ENCODE results near the gene NCOA1. TPM values are rescaled to one million over a fixed set of nuclear protein-coding genes. Genes with fewer than 3 reads are reported as not detected.

Gene NCOA1
- total RNA-seq, 1 experiment from 2014 or later = 15.4 TPM

DNA sequence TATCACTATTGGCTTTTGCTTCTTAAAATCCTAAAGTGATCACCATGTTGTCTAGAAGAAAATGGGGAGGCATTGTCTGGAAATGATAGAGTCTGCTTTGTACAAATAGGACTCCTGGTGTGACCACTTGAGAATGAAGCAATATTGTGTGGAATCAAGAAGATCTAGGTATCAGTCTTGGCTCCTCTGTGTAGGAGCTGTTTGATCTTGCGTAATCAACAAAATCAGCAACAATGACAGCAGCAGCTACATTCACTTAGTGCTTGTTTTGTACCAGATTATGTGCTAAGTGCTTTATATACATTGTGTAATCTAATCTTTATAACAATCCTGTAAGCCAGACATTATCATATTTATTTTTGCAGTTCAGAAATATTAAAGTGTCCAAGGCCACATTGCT is 17.8 kb downstream of the NCOA1 start:
- TF ChIP-seq, protein P1, sequence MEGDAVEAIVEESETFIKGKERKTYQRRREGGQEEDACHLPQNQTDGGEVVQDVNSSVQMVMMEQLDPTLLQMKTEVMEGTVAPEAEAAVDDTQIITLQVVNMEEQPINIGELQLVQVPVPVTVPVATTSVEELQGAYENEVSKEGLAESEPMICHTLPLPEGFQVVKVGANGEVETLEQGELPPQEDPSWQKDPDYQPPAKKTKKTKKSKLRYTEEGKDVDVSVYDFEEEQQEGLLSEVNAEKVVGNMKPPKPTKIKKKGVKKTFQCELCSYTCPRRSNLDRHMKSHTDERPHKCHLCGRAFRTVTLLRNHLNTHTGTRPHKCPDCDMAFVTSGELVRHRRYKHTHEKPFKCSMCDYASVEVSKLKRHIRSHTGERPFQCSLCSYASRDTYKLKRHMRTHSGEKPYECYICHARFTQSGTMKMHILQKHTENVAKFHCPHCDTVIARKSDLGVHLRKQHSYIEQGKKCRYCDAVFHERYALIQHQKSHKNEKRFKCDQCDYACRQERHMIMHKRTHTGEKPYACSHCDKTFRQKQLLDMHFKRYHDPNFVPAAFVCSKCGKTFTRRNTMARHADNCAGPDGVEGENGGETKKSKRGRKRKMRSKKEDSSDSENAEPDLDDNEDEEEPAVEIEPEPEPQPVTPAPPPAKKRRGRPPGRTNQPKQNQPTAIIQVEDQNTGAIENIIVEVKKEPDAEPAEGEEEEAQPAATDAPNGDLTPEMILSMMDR (IDR thresholded peaks at IDR 0.05; ENCODE audit: unreplicated experiment) = no peak
- no peaks in the 10 kb centered on the region for H3K36me3 Mint-ChIP-seq (ENCODE audit: insufficient read depth, unreplicated experiment)
- H3K4me3 Mint-ChIP-seq (ENCODE audit: unreplicated experiment) = no peak overlapping the region
- no peaks in the 10 kb centered on the region for H3K9me3 Mint-ChIP-seq (ENCODE audit: unreplicated experiment)
- intact Hi-C loops (cut with micrococcal nuclease) = no loop called here
- ChIA-PET POLR2A (interaction anchor here (0.5 to 1.2 kb wide), 2 partner anchors 11 to 881 kb away, joined by 3 to 4 read pairs; no protein-coding TSS in a partner anchor), CTCF (no interaction called here)
- DNase-seq (ENCODE audit: unreplicated experiment) = peak; percentile 34
- peaks cover 9% of the 10 kb centered on the region for H3K4me1 Mint-ChIP-seq (ENCODE audit: insufficient read depth, unreplicated experiment)
- BruUV-seq (replicated peaks) = no TSS peak
- H3K27me3 Mint-ChIP-seq (ENCODE audit: insufficient read depth, unreplicated experiment) = no peaks in the 10 kb centered on the region
- H3K27ac Mint-ChIP-seq (ENCODE audit: low read depth, unreplicated experiment) = no peak overlapping the region

DNA sequence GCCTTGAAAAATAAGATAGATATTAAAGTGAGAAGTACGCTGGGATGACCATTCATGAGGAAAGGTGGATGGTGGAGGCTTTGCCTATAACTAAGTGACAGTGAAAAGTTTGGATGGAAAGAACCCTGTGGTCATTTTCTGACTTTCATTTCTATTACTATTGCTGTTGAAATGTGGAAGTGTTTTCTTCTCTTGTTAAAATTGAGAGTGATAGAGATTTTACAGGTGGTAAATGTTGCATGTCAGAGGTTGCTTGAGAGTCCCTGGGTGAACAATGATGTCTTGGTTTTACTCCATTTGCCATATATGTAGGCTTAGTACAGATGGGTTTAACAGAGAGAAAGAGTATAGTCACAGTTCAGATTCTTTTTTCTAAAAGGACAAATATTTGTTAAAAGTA is 18.4 kb downstream of the NCOA1 start:
- Mint-ChIP-seq H3K27ac (ENCODE audit: low read depth, unreplicated experiment) (no peak overlapping the region), H3K27me3 (ENCODE audit: insufficient read depth, unreplicated experiment) (no peaks in the 10 kb centered on the region), H3K4me3 (ENCODE audit: unreplicated experiment) (no peak overlapping the region), H3K36me3 (ENCODE audit: insufficient read depth, unreplicated experiment) (no peaks in the 10 kb centered on the region), H3K9me3 (ENCODE audit: unreplicated experiment) (no peaks in the 10 kb centered on the region), H3K4me1 (ENCODE audit: insufficient read depth, unreplicated experiment) (peaks cover 9% of the 10 kb centered on the region)
- CTCF ChIA-PET = no interaction called here
- TF ChIP-seq, protein P1 (IDR thresholded peaks at IDR 0.05; ENCODE audit: unreplicated experiment) = no peak
- no TSS peak for BruUV-seq (replicated peaks)
- intact Hi-C loops (cut with micrococcal nuclease) = no loop called here
- no peak for DNase-seq (ENCODE audit: unreplicated experiment)
- POLR2A ChIA-PET = interaction anchor here (0.5 to 1.2 kb wide), 2 partner anchors 11 to 880 kb away, joined by 3 to 4 read pairs; no protein-coding TSS in a partner anchor

DNA sequence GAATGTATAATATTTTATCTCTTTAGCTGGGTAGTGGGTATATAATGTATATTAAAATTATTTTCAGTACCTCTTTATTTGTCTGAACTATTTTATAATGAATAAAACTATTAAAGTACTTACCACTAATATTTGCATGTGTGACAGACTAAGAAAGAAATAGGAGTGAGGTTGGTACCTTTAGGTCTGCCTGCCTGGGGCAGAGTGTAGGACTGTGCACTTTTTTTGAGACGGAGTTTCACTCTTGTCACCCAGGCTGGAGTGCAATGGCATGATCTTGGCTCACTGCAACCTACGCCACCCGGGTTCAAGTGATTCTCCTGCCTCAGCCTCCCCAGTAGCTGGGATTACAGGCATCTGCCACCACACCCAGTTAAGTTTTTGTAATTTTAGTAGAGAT is 18.8 kb downstream of the NCOA1 start:
- intact Hi-C loops (cut with micrococcal nuclease) = no loop called here
- Mint-ChIP-seq H3K4me3 (ENCODE audit: unreplicated experiment) (no peak overlapping the region), H3K36me3 (ENCODE audit: insufficient read depth, unreplicated experiment) (no peaks in the 10 kb centered on the region), H3K9me3 (ENCODE audit: unreplicated experiment) (no peaks in the 10 kb centered on the region), H3K4me1 (ENCODE audit: insufficient read depth, unreplicated experiment) (peaks cover 9% of the 10 kb centered on the region), H3K27me3 (ENCODE audit: insufficient read depth, unreplicated experiment) (no peaks in the 10 kb centered on the region), H3K27ac (ENCODE audit: low read depth, unreplicated experiment) (no peak overlapping the region)
- CTCF ChIA-PET = no interaction called here
- DNase-seq (ENCODE audit: unreplicated experiment) = no peak
- POLR2A ChIA-PET = interaction anchor here (0.6 kb wide), 1 partner anchor 533 kb away, joined by 4 read pairs; no protein-coding TSS in a partner anchor
- TF ChIP-seq, protein P1 (IDR thresholded peaks at IDR 0.05; ENCODE audit: unreplicated experiment) = no peak
- no TSS peak for BruUV-seq (replicated peaks)

DNA sequence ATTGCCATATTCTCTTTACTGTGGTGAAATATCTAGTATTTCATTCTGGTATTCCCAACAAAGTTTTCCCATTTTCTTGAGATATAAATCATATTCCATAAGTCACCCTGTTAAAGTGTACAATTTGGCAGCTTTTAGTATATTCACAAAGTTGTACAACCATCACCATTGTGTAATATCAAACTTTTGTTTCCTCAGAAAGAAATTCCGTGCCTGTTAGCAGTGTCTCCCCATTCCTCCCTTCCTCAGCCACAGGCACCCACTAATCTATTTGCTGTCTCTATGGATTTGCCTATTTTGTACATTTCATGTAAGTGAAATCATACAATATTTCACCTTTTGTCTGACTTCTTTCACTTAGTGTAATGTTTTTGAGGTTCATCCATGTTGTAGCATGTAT is 19.7 kb downstream of the NCOA1 start:
- H3K27ac Mint-ChIP-seq (ENCODE audit: low read depth, unreplicated experiment) = no peak overlapping the region
- ChIA-PET CTCF (no interaction called here), POLR2A (no interaction called here)
- BruUV-seq (replicated peaks) = no TSS peak
- no peak overlapping the region for H3K4me3 Mint-ChIP-seq (ENCODE audit: unreplicated experiment)
- TF ChIP-seq, protein P1 (IDR thresholded peaks at IDR 0.05; ENCODE audit: unreplicated experiment) = no peak
- peaks cover 14% of the 10 kb centered on the region for H3K4me1 Mint-ChIP-seq (ENCODE audit: insufficient read depth, unreplicated experiment)
- no peak for DNase-seq (ENCODE audit: unreplicated experiment)
- H3K9me3 Mint-ChIP-seq (ENCODE audit: unreplicated experiment) = no peaks in the 10 kb centered on the region
- intact Hi-C loops (cut with micrococcal nuclease) = no loop called here
- no peaks in the 10 kb centered on the region for H3K27me3 Mint-ChIP-seq (ENCODE audit: insufficient read depth, unreplicated experiment)
- H3K36me3 Mint-ChIP-seq (ENCODE audit: insufficient read depth, unreplicated experiment) = no peaks in the 10 kb centered on the region

Measured in MCF 10A (cell line).